OCI-LY7 (cell line): Measurements from ENCODE around the gene CHRNA3. TPM values are rescaled to one million over a fixed set of nuclear protein-coding genes. Genes with fewer than 3 reads are reported as not detected.

Source experiments
- BruUV-seq: library from RNA; stranded (reverse); fragments of 400-500 nt; replicated peaks from 2 replicates; lab custom pipeline; 2021; lab: Mats Ljungman, UMichigan
- CTCF ChIA-PET: fragments of 300-600 bp; sonication (Branson Sonifier 250); formaldehyde crosslinking; loops from one replicate; lab custom pipeline; 2022; ENCODE audit warnings: antibody characterized with exemption; ENCODE audit not compliant: unreplicated experiment; lab: Charles Lee
- POLR2A ChIA-PET: fragments of 300-600 bp; sonication (Branson Sonifier 250); formaldehyde crosslinking; loops from one replicate; lab custom pipeline; 2022; ENCODE audit warnings: antibody characterized with exemption; lab: Charles Lee
- DNase-seq: peaks from one replicate; pipeline ENCODE4 v3.0.0-alpha.2; 2015; ENCODE audit warnings: low spot score
- H2AFZ ChIP-seq: fragments of 200-600 bp; sonication (generic), shearing (Covaris generic); 2 replicates; pipeline ENCODE4 v1.6.1; 2014; ENCODE audit warnings: mild to moderate bottlenecking, antibody characterized with exemption, low read length, moderate library complexity
- H3K27ac ChIP-seq: fragments of 200-600 bp; sonication (generic); 2 replicates; pipeline ENCODE4 v1.5.1; 2014; ENCODE audit warnings: mixed run types, low read depth, mild to moderate bottlenecking, moderate library complexity, low read length, inconsistent platforms; ENCODE audit not compliant: poor library complexity, severe bottlenecking
- H3K36me3 ChIP-seq: fragments of 200-600 bp; sonication (generic); 2 replicates; pipeline ENCODE4 v1.6.1; 2014; ENCODE audit warnings: mild to moderate bottlenecking, antibody characterized with exemption, low read length, moderate library complexity, mixed read lengths; ENCODE audit not compliant: insufficient read depth
- H3K4me1 ChIP-seq: fragments of 200-600 bp; sonication (generic); 2 replicates; pipeline ENCODE4 v1.5.1; 2014; ENCODE audit warnings: mild to moderate bottlenecking, low read length; ENCODE audit not compliant: insufficient read depth, poor library complexity, severe bottlenecking
- H3K4me2 ChIP-seq: fragments of 200-600 bp; sonication (generic); 2 replicates; pipeline ENCODE4 v1.6.1; 2014; ENCODE audit warnings: mild to moderate bottlenecking, low read length
- H3K4me3 ChIP-seq: fragments of 200-600 bp; sonication (generic); 2 replicates; pipeline ENCODE4 v1.5.1; 2014; ENCODE audit warnings: mild to moderate bottlenecking, low read depth, low read length; ENCODE audit not compliant: poor library complexity, severe bottlenecking
- H3K79me2 ChIP-seq: fragments of 200-600 bp; sonication (generic); 2 replicates; pipeline ENCODE4 v1.6.1; 2016; ENCODE audit warnings: low read depth, mild to moderate bottlenecking, low read length, moderate library complexity, mixed read lengths; ENCODE audit not compliant: insufficient read depth
- H3K9me2 ChIP-seq: fragments of 200-600 bp; sonication (generic); 2 replicates; pipeline ENCODE4 v1.6.1; 2016; ENCODE audit warnings: mild to moderate bottlenecking, low read length, mixed read lengths; ENCODE audit not compliant: insufficient read depth
- H3K9me3 ChIP-seq: fragments of 200-600 bp; sonication (generic); 2 replicates; pipeline ENCODE4 v1.6.1; 2014; ENCODE audit warnings: mild to moderate bottlenecking, mixed run types, low read length, mixed read lengths
- H4K20me1 ChIP-seq: fragments of 200-600 bp; sonication (generic); 2 replicates; pipeline ENCODE4 v1.6.1; 2014; ENCODE audit warnings: mild to moderate bottlenecking, antibody characterized with exemption, low read length, moderate library complexity, mixed read lengths; ENCODE audit not compliant: insufficient read depth
- EZH2phosphoT487 ChIP-seq: fragments of 200-600 bp; sonication (generic); IDR thresholded peaks from 2 replicates; pipeline ENCODE4 v1.6.1; 2018; ENCODE audit warnings: low read depth, borderline replicate concordance, mild to moderate bottlenecking, mixed run types, antibody characterized with exemption, low read length, moderate library complexity, mixed read lengths
- intact Hi-C: fragments of 100-400 bp; cut with micrococcal nuclease; formaldehyde crosslinking; loops from one replicate; pipeline ENCODE4 v1.10.0; 2022; ENCODE audit not compliant: unreplicated experiment
- total RNA-seq, 2 experiments: library from RNA; depleted of rRNA in 1 of 2; stranded (reverse); fragments of >200 nt in 1 of 2; shearing (Covaris generic) in 1 of 2; gene quantifications; 2 replicates each; pipeline ENCODE4 v1.2.3, GENCODE V29; 2014 to 2022
- TF ChIP-seq, protein P1 (sequence below): fragments of 200-600 bp; sonication (generic); conservative IDR thresholded peaks from 2 replicates; pipeline ENCODE4 v1.5.1; 2014; ENCODE audit warnings: mild to moderate bottlenecking, antibody characterized with exemption, low read length, moderate library complexity, mixed read lengths

Gene CHRNA3
- total RNA-seq, 2 experiments from 2014 or later: not detected

DNA sequence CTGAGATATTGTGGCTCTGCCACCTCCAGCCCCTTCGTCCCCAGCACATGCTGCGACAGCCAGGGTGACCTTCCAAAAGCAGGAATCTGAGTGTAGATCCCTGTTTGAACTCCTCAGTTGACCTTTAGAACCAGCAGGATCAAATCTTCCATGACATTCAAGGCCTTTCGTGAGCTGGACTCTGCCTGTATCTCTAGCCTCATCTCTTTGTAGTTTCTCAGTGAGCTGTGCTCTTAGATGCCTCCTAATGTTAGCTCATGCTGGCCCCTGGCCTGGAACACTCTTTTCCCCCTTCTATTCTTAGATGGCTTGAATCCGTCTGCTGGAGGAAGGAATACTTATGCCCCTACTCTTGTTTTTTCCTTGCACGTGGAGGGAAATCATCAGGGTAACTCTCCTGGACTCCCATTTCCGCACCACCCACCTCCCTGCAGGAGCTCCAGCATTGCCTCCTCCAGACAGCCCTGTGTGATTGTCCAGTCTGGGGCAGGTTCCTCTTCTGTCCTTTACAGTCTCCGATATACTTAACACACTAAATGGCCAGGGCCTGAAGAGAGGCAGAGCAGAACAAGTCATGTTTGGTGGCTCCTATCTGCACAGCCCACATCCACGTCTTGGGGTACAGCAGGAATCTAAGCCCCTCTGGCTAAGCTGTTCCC, 46.9 kb upstream of the CHRNA3 start:
- H2AFZ ChIP-seq: no peak overlapping the region

DNA sequence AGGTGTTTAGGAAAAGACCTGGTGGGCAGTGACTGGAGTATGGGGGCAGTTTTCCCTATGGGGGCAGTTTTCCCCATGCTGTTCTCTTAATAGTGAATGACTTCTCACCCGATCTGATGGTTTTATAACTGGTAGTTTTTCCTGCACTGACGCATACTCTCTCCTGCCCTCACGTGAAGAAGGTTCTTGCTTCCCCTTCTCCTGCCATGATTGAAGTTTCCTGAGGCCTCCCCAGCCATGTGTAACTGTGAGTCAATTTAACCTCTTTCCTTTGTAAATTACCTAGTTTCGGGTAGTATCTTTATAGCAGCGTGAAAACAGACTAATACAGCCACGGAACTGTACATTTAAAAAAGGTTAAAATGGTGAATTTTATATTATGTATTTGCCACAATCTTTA, 45.2 kb upstream of the CHRNA3 start:
- intact Hi-C loops: no loop called here
- no peak for TF ChIP-seq EZH2phosphoT487
- TF ChIP-seq, protein P1, sequence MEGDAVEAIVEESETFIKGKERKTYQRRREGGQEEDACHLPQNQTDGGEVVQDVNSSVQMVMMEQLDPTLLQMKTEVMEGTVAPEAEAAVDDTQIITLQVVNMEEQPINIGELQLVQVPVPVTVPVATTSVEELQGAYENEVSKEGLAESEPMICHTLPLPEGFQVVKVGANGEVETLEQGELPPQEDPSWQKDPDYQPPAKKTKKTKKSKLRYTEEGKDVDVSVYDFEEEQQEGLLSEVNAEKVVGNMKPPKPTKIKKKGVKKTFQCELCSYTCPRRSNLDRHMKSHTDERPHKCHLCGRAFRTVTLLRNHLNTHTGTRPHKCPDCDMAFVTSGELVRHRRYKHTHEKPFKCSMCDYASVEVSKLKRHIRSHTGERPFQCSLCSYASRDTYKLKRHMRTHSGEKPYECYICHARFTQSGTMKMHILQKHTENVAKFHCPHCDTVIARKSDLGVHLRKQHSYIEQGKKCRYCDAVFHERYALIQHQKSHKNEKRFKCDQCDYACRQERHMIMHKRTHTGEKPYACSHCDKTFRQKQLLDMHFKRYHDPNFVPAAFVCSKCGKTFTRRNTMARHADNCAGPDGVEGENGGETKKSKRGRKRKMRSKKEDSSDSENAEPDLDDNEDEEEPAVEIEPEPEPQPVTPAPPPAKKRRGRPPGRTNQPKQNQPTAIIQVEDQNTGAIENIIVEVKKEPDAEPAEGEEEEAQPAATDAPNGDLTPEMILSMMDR: no peak
- no TSS peak for BruUV-seq
- Histone ChIP-seq H3K4me3 (no peak overlapping the region), H3K4me1 (no peaks in the 10 kb centered on the region), H3K27ac (no peak overlapping the region), H3K9me3 (no peaks in the 10 kb centered on the region), H4K20me1 (no peaks in the 10 kb centered on the region), H3K36me3 (no peaks in the 10 kb centered on the region), H3K79me2 (no peaks in the 10 kb centered on the region), H3K4me2 (no peak overlapping the region), H3K9me2 (no peaks in the 10 kb centered on the region), H2AFZ (no peak overlapping the region)
- POLR2A ChIA-PET: no interaction called here
- DNase-seq: no peak
- CTCF ChIA-PET: no interaction called here

More for the DNA sequence above, 46.9 kb upstream of the CHRNA3 start:
- intact Hi-C loops: no loop called here
- Histone ChIP-seq H3K4me2 (no peak overlapping the region), H3K4me1 (no peaks in the 10 kb centered on the region), H3K36me3 (no peaks in the 10 kb centered on the region), H3K9me2 (no peaks in the 10 kb centered on the region), H3K79me2 (no peaks in the 10 kb centered on the region), H3K9me3 (no peaks in the 10 kb centered on the region), H3K27ac (no peak overlapping the region), H4K20me1 (no peaks in the 10 kb centered on the region), H3K4me3 (no peak overlapping the region)
- BruUV-seq: no TSS peak
- TF ChIP-seq, protein P1: no peak
- no peak for TF ChIP-seq EZH2phosphoT487
- CTCF ChIA-PET: no interaction called here
- POLR2A ChIA-PET: interaction anchor here (0.6 kb wide), 1 partner anchor 179 kb away, joined by 3 read pairs; no protein-coding TSS in a partner anchor
- no peak for DNase-seq

DNA sequence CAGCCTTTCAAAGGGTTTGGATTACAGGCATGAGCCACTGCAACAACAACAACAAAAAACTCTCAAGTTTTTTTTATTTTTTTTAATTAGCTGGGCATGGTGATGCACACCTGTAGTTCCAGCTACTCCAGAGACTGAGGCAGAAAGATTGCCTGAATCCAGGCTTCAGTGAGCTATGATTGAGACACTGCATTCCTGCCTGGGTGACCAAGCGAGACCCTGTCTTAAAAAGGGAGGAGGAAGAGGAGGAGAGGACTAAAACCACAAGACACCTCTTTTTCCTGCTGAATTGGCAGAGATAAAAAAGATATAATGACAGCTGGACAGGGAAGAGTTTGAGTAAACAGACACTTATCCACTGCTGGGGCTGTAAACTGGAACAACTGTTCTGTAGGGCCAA, 42.9 kb upstream of the CHRNA3 start:
- CTCF ChIA-PET: no interaction called here
- H3K9me2 ChIP-seq: no peaks in the 10 kb centered on the region

More for the DNA sequence above, 42.9 kb upstream of the CHRNA3 start:
- no peaks in the 10 kb centered on the region for H3K9me3 ChIP-seq
- POLR2A ChIA-PET: interaction anchor here (0.6 to 0.8 kb wide), 2 partner anchors 21 to 337 kb away, joined by 3 read pairs; no protein-coding TSS in a partner anchor
- H3K27ac ChIP-seq: no peak overlapping the region
- no peaks in the 10 kb centered on the region for H3K4me1 ChIP-seq
- H4K20me1 ChIP-seq: no peaks in the 10 kb centered on the region
- intact Hi-C loops: no loop called here
- H3K4me2 ChIP-seq: no peak overlapping the region
- TF ChIP-seq, protein P1: no peak
- no peak for TF ChIP-seq EZH2phosphoT487
- no peak overlapping the region for H3K4me3 ChIP-seq
- no peak for DNase-seq
- H2AFZ ChIP-seq: no peak overlapping the region
- no TSS peak for BruUV-seq
- no peaks in the 10 kb centered on the region for H3K79me2 ChIP-seq
- H3K36me3 ChIP-seq: no peaks in the 10 kb centered on the region
